Activated CD8-positive, alpha-beta memory T cell treated with anti-CD3 and anti-CD28 coated beads for 48 hours (primary cell): ENCODE measurements around the gene PSORS1C2.

Experiments
- DNase-seq, 3 experiments: peaks; one replicate each; pipeline ENCODE4 v3.0.0-alpha.2; 2020; ENCODE audit warnings: low read depth in 2 of 3, low spot score in 2 of 3

The PSORS1C2 gene

GRCh38 chr6:31114970-31115849, 23.7 kb downstream of the PSORS1C2 start:
- no peak for DNase-seq

GRCh38 chr6:31114541-31114878, 24.4 kb downstream of the PSORS1C2 start, which contains the start of gene PSORS1C1:
PSORS1C1 (plus strand) TSS chr6:31114800; CDS start chr6:31129633, 14,833 bp downstream.
- DNase-seq, result no peak

GRCh38 chr6:31113861-31114540, 24.9 kb downstream of the PSORS1C2 start:
- DNase-seq, result no peak

GRCh38 chr6:31112478-31112877, 26.4 kb downstream of the PSORS1C2 start, which contains the start of gene C6orf15:
C6orf15 (minus strand) TSS chr6:31112575; CDS start chr6:31112555, 20 bp downstream.
- no peak for DNase-seq

- no peak for DNase-seq
Measured at GRCh38 chr6:31111712-31112111, 27.2 kb downstream of the PSORS1C2 start.

- no peak for DNase-seq
Measured at GRCh38 chr6:31110825-31111582, 27.9 kb downstream of the PSORS1C2 start.

- no peak for DNase-seq
Measured at GRCh38 chr6:31107052-31107451, 31.8 kb downstream of the PSORS1C2 start.

GRCh38 chr6:31103136-31103535, 35.7 kb downstream of the PSORS1C2 start:
- DNase-seq, result no peak

GRCh38 chr6:31098449-31098938, 40.4 kb downstream of the PSORS1C2 start:
- DNase-seq, result no peak

GRCh38 chr6:31096656-31097055, 42.2 kb downstream of the PSORS1C2 start:
- DNase-seq, result no peak

- DNase-seq, result no peak
Measured at GRCh38 chr6:31096215-31096614, 42.7 kb downstream of the PSORS1C2 start.

- DNase-seq, result no peak
Measured at GRCh38 chr6:31094389-31094881, 44.4 kb downstream of the PSORS1C2 start.

- DNase-seq, result no peak
Measured at GRCh38 chr6:31092769-31093505, 45.9 kb downstream of the PSORS1C2 start.

- no peak for DNase-seq
Measured at GRCh38 chr6:31092238-31092637, 46.6 kb downstream of the PSORS1C2 start.

GRCh38 chr6:31091680-31092079, 47.2 kb downstream of the PSORS1C2 start:
- DNase-seq, result no peak

- no peak for DNase-seq
Measured at GRCh38 chr6:31090973-31091364, 47.9 kb downstream of the PSORS1C2 start.

GRCh38 chr6:31090275-31090972, 48.4 kb downstream of the PSORS1C2 start:
- no peak for DNase-seq
